H1 (cell line): ENCODE data around the gene ARHGAP6. TPM values are rescaled to one million over a fixed set of nuclear protein-coding genes. Genes with fewer than 3 reads are reported as not detected.

Source experiments
- CTCF ChIA-PET: fragments of 300-600 bp; sonication (Branson Sonifier 250); formaldehyde crosslinking; loops from one replicate; lab custom pipeline; 2021; ENCODE audit not compliant: partially characterized antibody; lab: Charles Lee
- POLR2A ChIA-PET: fragments of 300-600 bp; sonication (Branson Sonifier 250); formaldehyde crosslinking; loops from one replicate; lab custom pipeline; 2021; ENCODE audit warnings: inconsistent platforms; ENCODE audit not compliant: partially characterized antibody; lab: Charles Lee
- DNase-seq, 2 experiments: peaks; one replicate each; pipeline versions ENCODE4 v3.0.0 to v3.0.0-alpha.2; 2010 to 2022; ENCODE audit warnings: low spot score in 2 of 2, low read depth in 1 of 2, mixed read lengths in 1 of 2
- FAIRE-seq: peaks from 2 replicates; lab custom pipeline; 2011; peaks lifted over from hg19 to GRCh38; lab: Jason Lieb, UNC
- H2AFZ ChIP-seq: 2 replicates; pipeline ENCODE4 v1.8.1; 2012; ENCODE audit warnings: low read length, inconsistent platforms
- H2AK5ac ChIP-seq: 2 replicates; pipeline ENCODE4 v1.6.1; 2013; ENCODE audit warnings: low read depth, low read length
- H2BK120ac ChIP-seq: replicated peaks from 2 replicates; pipeline ENCODE3; 2013; ENCODE audit warnings: low read depth, low read length, inconsistent platforms
- H2BK12ac ChIP-seq: 2 replicates; pipeline ENCODE4 v1.6.1; 2013; ENCODE audit warnings: low read depth, low read length
- H2BK15ac ChIP-seq: 2 replicates; pipeline ENCODE4 v1.6.1; 2013; ENCODE audit warnings: low read length
- H2BK20ac ChIP-seq: 2 replicates; pipeline ENCODE4 v1.6.1; 2013; ENCODE audit warnings: low read length
- H2BK5ac ChIP-seq: 2 replicates; pipeline ENCODE4 v1.6.1; 2013; ENCODE audit warnings: low read depth, low read length
- H3K14ac ChIP-seq: 2 replicates; pipeline ENCODE4 v1.6.1; 2013; ENCODE audit warnings: inconsistent platforms; ENCODE audit not compliant: insufficient read length
- H3K18ac ChIP-seq: 2 replicates; pipeline ENCODE4 v1.6.1; 2013; ENCODE audit warnings: low read length; ENCODE audit errors: extremely low read depth
- H3K23ac ChIP-seq: 2 replicates; pipeline ENCODE4 v1.6.1; 2013; ENCODE audit warnings: inconsistent platforms; ENCODE audit not compliant: insufficient read length
- H3K23me2 ChIP-seq: 2 replicates; pipeline ENCODE4 v1.6.1; 2013; ENCODE audit warnings: low read depth, low read length
- H3K27ac ChIP-seq: 2 replicates; pipeline ENCODE4 v1.6.1; 2011; ENCODE audit warnings: low read depth, low read length, inconsistent platforms
- H3K27me3 ChIP-seq, 4 experiments: replicated peaks in 1 of 4; 1 replicate in 1 of 4; 2 replicates in 3 of 4; pipeline versions ENCODE4 v1.6.1 to v1.8.1; 2011 to 2013; ENCODE audit warnings: low read length in 3 of 4, mild to moderate bottlenecking in 3 of 4, inconsistent platforms in 2 of 4, mixed read lengths in 2 of 4, moderate library complexity in 1 of 4; ENCODE audit not compliant: control insufficient read depth in 3 of 4, insufficient read depth in 3 of 4; ENCODE audit errors: extremely low read depth in 1 of 4
- H3K36me3 ChIP-seq, 4 experiments: 2 replicates each; pipeline versions ENCODE4 v1.6.1 to v1.8.1; 2011 to 2013; ENCODE audit warnings: mild to moderate bottlenecking in 4 of 4, low read length in 3 of 4, moderate library complexity in 2 of 4, control low read depth in 1 of 4, inconsistent platforms in 1 of 4; ENCODE audit not compliant: insufficient read depth in 4 of 4, control insufficient read depth in 2 of 4
- H3K4ac ChIP-seq: replicated peaks from 2 replicates; pipeline ENCODE3; 2013; ENCODE audit warnings: low read length, low read depth, mixed read lengths, inconsistent platforms; ENCODE audit not compliant: insufficient read length
- H3K4me1 ChIP-seq, 4 experiments: replicated peaks in 1 of 4; 1 replicate in 1 of 4; 2 replicates in 3 of 4; pipeline versions ENCODE4 v1.6.1 to v1.8.1; 2011 to 2013; ENCODE audit warnings: low read length in 3 of 4, inconsistent platforms in 2 of 4, mixed read lengths in 1 of 4; ENCODE audit not compliant: insufficient read depth in 4 of 4, control insufficient read depth in 3 of 4
- H3K4me2 ChIP-seq, 2 experiments: 2 replicates each; pipeline versions ENCODE4 v1.6.1 to v1.8.1; 2011 to 2013; ENCODE audit warnings: low read depth in 2 of 2, low read length in 2 of 2, control low read depth in 1 of 2, inconsistent platforms in 1 of 2, mild to moderate bottlenecking in 1 of 2; ENCODE audit not compliant: insufficient read depth in 1 of 2
- H3K4me3 ChIP-seq, 4 experiments: fragments of 200-600, 300-600 bp in 1 of 4; sonication (generic), shearing (Covaris generic), sonication (Bioruptor Twin) in 1 of 4; 2 replicates each; pipeline versions ENCODE4 v1.5.1 to v1.8.1; 2011 to 2016; ENCODE audit warnings: low read length in 4 of 4, low read depth in 3 of 4, control low read depth in 2 of 4, inconsistent platforms in 2 of 4, mild to moderate bottlenecking in 2 of 4, mixed read lengths in 1 of 4, moderate library complexity in 1 of 4; ENCODE audit not compliant: insufficient read depth in 2 of 4; ENCODE audit errors: extremely low read depth in 1 of 4
- H3K56ac ChIP-seq: replicated peaks from 2 replicates; pipeline ENCODE3; 2013; ENCODE audit warnings: low read depth, mild to moderate bottlenecking, mixed read lengths, low read length, inconsistent platforms; ENCODE audit not compliant: insufficient read length
- H3K79me1 ChIP-seq: 2 replicates; pipeline ENCODE4 v1.6.1; 2013; ENCODE audit warnings: low read depth, low read length, control low read depth
- H3K79me2 ChIP-seq, 2 experiments: 2 replicates each; pipeline versions ENCODE4 v1.6.1 to v1.8.1; 2012 to 2013; ENCODE audit warnings: low read length in 2 of 2, mild to moderate bottlenecking in 2 of 2, inconsistent platforms in 1 of 2; ENCODE audit not compliant: insufficient read depth in 2 of 2, control insufficient read depth in 1 of 2
- H3K9ac ChIP-seq, 4 experiments: replicated peaks in 1 of 4; 1 replicate in 1 of 4; 2 replicates in 3 of 4; pipeline versions ENCODE4 v1.6.1 to v1.8.1; 2011 to 2013; ENCODE audit warnings: low read depth in 3 of 4, low read length in 3 of 4, control low read depth in 2 of 4, mild to moderate bottlenecking in 2 of 4, moderate library complexity in 2 of 4, inconsistent platforms in 1 of 4; ENCODE audit errors: extremely low read depth in 1 of 4
- H3K9me3 ChIP-seq, 2 experiments: 2 replicates each; pipeline versions ENCODE4 v1.6.1 to v1.8.1; 2012 to 2013; ENCODE audit warnings: mild to moderate bottlenecking in 2 of 2, moderate library complexity in 2 of 2, control low read depth in 1 of 2, inconsistent platforms in 1 of 2, low read depth in 1 of 2, low read length in 1 of 2, mixed read lengths in 1 of 2; ENCODE audit not compliant: insufficient read depth in 2 of 2
- H4K20me1 ChIP-seq, 2 experiments: replicated peaks in 1 of 2; 2 replicates each; pipeline versions ENCODE3 to v1.8.1; 2011 to 2013; ENCODE audit warnings: inconsistent platforms in 2 of 2, low read length in 2 of 2, mild to moderate bottlenecking in 1 of 2; ENCODE audit not compliant: insufficient read depth in 2 of 2, control insufficient read depth in 1 of 2
- H4K5ac ChIP-seq: 2 replicates; pipeline ENCODE4 v1.6.1; 2013; ENCODE audit warnings: low read length, low read depth, mixed read lengths, inconsistent platforms; ENCODE audit not compliant: insufficient read length
- H4K8ac ChIP-seq: 2 replicates; pipeline ENCODE4 v1.8.0; 2013; ENCODE audit warnings: mild to moderate bottlenecking, moderate library complexity, low read length, inconsistent platforms; ENCODE audit not compliant: insufficient read depth; ENCODE audit errors: extremely low read depth
- H4K91ac ChIP-seq: replicated peaks from 2 replicates; pipeline ENCODE3; 2013; ENCODE audit warnings: low read length, mixed read lengths, inconsistent platforms; ENCODE audit not compliant: insufficient read length
- CREB1 ChIP-seq: IDR thresholded peaks from 2 replicates; pipeline ENCODE4 v1.6.1; 2012; ENCODE audit warnings: inconsistent platforms
- GTF2F1 ChIP-seq: IDR thresholded peaks from 2 replicates; pipeline ENCODE4 v1.6.1; 2012; ENCODE audit warnings: low read depth, low read length, improper control_type of control experiment, borderline replicate concordance
- JUND ChIP-seq: IDR thresholded peaks from 2 replicates; pipeline ENCODE4 v1.6.1; 2011; ENCODE audit warnings: mild to moderate bottlenecking, improper control_type of control experiment, low read length
- KDM1A ChIP-seq: fragments of 200-600, 300-600 bp; sonication (generic); IDR thresholded peaks from 2 replicates; pipeline ENCODE4 v1.7.1; 2016; ENCODE audit warnings: mild to moderate bottlenecking, low read length, borderline replicate concordance
- NANOG ChIP-seq: IDR thresholded peaks from 2 replicates; pipeline ENCODE4 v1.6.1; 2011; ENCODE audit warnings: low read length, low read depth, mild to moderate bottlenecking, inconsistent platforms; ENCODE audit not compliant: insufficient read depth, poor library complexity, severe bottlenecking
- POLR2A ChIP-seq, 2 experiments: IDR thresholded peaks; 1 replicate in 1 of 2; 2 replicates in 1 of 2; pipeline ENCODE4 v1.6.1; 2011; ENCODE audit warnings: low read depth in 2 of 2, low read length in 2 of 2, mild to moderate bottlenecking in 2 of 2; ENCODE audit errors: control extremely low read depth in 1 of 2
- POU5F1 ChIP-seq: IDR thresholded peaks from 2 replicates; pipeline ENCODE4 v1.6.1; 2011; ENCODE audit warnings: low read depth, mild to moderate bottlenecking, low read length, moderate library complexity
- RFX5 ChIP-seq: IDR thresholded peaks from 2 replicates; pipeline ENCODE4 v1.6.1; 2011; ENCODE audit warnings: low read depth, low read length, improper control_type of control experiment, borderline replicate concordance
- RNF2 ChIP-seq: fragments of 200-900, 300-1000 bp; sonication (generic); IDR thresholded peaks from 2 replicates; pipeline ENCODE4 v1.7.1; 2016; ENCODE audit warnings: borderline replicate concordance, low read depth, mild to moderate bottlenecking, antibody characterized with exemption, low read length; ENCODE audit not compliant: poor library complexity, severe bottlenecking; ENCODE audit errors: missing control alignments
- SUZ12 ChIP-seq: fragments of 200-600 bp; sonication (generic); IDR thresholded peaks from 2 replicates; pipeline ENCODE4 v1.6.1; 2012; ENCODE audit warnings: mild to moderate bottlenecking, inconsistent platforms, low read length, moderate library complexity, mixed read lengths
- TCF12 ChIP-seq: IDR thresholded peaks from 2 replicates; pipeline ENCODE4 v1.6.1; 2011; ENCODE audit warnings: low read depth, mild to moderate bottlenecking, low read length
- WGBS, 2 experiments: shearing (Covaris generic) in 1 of 2; methylation state at CpG; one replicate each; pipeline versions ENCODE4 v1.1.6 to v1.1.7; 2013 to 2015; ENCODE audit warnings: low lambda C conversion rate in 2 of 2, mixed read lengths in 2 of 2, inconsistent platforms in 1 of 2, low coverage in 1 of 2, missing lambda C conversion rate in 1 of 2; ENCODE audit not compliant: insufficient replicate concordance in 2 of 2, insufficient coverage in 1 of 2, insufficient read length in 1 of 2; ENCODE audit errors: extremely low coverage in 1 of 2, missing lambda C conversion rate in 1 of 2; 5-methylcytosine and 5-hydroxymethylcytosine counted together
- polyA plus RNA-seq, 7 experiments: library from polyadenylated mRNA; depleted of rRNA in 3 of 7; stranded (reverse) in 5 of 7; unstranded in 2 of 7; fragments of >200 nt in 5 of 7; fragments of 200-250 nt in 2 of 7; gene quantifications; 1 replicate in 5 of 7; 2 replicates in 1 of 7; 4 replicates in 1 of 7; pipeline versions ENCODE4 v1.2.1 to v1.2.3, GENCODE V29; 2011 to 2013; ENCODE audit warnings: missing spikeins in 2 of 7, mixed read lengths in 2 of 7
- total RNA-seq: library from RNA; stranded (reverse); fragmentation: NEBNext Ultra II Directional; extraction: Animal tissue kit (Norgen Biotek cat#: 25700); gene quantifications from 2 replicates; pipeline ENCODE4 v1.2.1, GENCODE V29; 2021

ARHGAP6 gene
- total and polyA plus RNA-seq, 2 of the 8 experiments (the other 6 are each of a cell fraction or from before 2014, with no cell fraction given), result 0.35 to 0.82 TPM

DNA sequence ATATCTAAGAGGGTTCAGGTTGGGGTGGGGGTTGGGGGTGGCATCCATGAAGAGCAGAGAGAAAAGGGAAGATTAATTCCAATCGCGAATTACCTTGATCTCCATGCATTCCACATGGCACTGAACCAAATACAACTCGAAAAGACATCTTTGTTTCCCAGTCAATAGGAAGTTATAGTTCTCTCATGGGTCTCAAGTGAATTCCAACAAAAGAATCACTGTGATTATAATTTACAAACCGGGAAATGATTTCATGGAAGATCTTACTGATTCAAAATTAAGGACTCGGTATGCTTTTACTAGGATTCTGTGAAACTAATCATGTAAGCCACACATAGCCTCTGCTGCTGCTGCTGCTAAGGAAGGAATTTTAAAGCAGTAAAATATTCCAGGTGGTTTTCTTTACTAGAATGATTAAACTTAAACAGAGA, 399.1 kb downstream of the ARHGAP6 start:
- POLR2A ChIA-PET, result no interaction called here
- Histone ChIP-seq H3K9ac (no peak overlapping the region), H3K4ac (no peak overlapping the region), H3K14ac (no peak overlapping the region), H3K4me3 (no peak overlapping the region), H3K9me3 (no peaks in the 10 kb centered on the region), H2BK5ac (no peak overlapping the region), H2BK20ac (no peak overlapping the region), H4K8ac (no peak overlapping the region), H4K20me1 (no peaks in the 10 kb centered on the region), H4K5ac (no peak overlapping the region), H3K79me2 (no peaks in the 10 kb centered on the region), H3K56ac (no peak overlapping the region), H2BK120ac (no peak overlapping the region), H3K4me2 (no peak overlapping the region), H2AK5ac (no peak overlapping the region), H2BK12ac (no peak overlapping the region), H4K91ac (no peak overlapping the region), H3K27me3 (no peaks in the 10 kb centered on the region), H3K27ac (no peak overlapping the region), H2AFZ (no peak overlapping the region), H3K79me1 (no peaks in the 10 kb centered on the region), H2BK15ac (no peak overlapping the region), H3K23ac (no peak overlapping the region), H3K18ac (no peak overlapping the region), H3K23me2 (no peaks in the 10 kb centered on the region), H3K4me1 (no peaks in the 10 kb centered on the region), H3K36me3 (no peaks in the 10 kb centered on the region)
- 96% methylated on average over 3 of the region's 5 CpGs; no CpG with 5 or more reads in 1 of the 2 experiments for WGBS, 2 experiments
- FAIRE-seq, result no peak
- CTCF ChIA-PET, result no interaction called here
- DNase-seq, result no peak
- no peak for TF ChIP-seq POLR2A (IDR thresholded peaks at IDR 0.05; ENCODE audit: control extremely low read depth in 1 of 2, low read depth in 2 of 2, low read length in 2 of 2)
- TF ChIP-seq NANOG, result no peak
- TF ChIP-seq GTF2F1, result no peak
- TF ChIP-seq KDM1A, result no peak
- TF ChIP-seq RFX5, result no peak
- no peak for TF ChIP-seq RNF2
- TF ChIP-seq SUZ12, result no peak
- no peak for TF ChIP-seq POU5F1
- no peak for TF ChIP-seq JUND
- TF ChIP-seq CREB1, result no peak
- TF ChIP-seq TCF12, result no peak
